Measurements from ENCODE around the gene SCYGR2.
"Not testable (repeated sequence)": the region's sequence is repeated elsewhere in the genome, so short reads cannot be mapped to it uniquely, and the experiment has no call there.

The SCYGR2 gene, protein sequence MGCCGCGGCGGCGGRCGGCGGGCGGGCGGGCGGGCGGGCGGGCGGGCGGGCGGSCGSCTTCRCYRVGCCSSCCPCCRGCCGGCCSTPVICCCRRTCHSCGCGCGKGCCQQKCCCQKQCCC

GRCh38 chr2:227598835-227599503 lies at the start of gene SCYGR2:
SCYGR2 (plus strand) TSS chr2:227598893; CDS start chr2:227598893, 0 bp downstream.
- not testable (repeated sequence) for DNase-seq

GRCh38 chr2:227551836-227552235 lies 46.9 kb upstream of the SCYGR2 start:
- DNase-seq, result no peak

GRCh38 chr2:227562581-227562980 lies 36.1 kb upstream of the SCYGR2 start:
- no peak for DNase-seq

DNA sequence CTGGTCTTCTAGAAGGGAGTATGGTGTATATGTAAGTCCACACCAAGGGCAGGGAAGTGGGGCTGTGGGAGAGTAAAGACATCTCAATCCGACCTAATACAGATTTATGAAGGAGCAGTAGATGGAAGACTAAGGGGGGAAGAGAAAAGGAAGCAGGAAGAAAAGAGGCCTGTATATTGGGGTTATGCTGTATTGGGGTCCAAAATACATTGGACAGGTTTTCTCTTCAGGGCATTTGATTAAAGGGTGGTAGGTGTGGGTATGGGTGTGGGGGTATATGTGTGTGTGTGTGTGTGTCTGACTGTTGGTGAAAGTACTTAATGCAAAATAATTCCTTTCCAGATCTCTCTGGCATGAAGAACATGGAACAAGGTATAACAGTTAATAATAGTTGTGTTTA lies 33.6 kb upstream of the SCYGR2 start:
- no peak for DNase-seq

- DNase-seq, result no peak
Observed at GRCh38 chr2:227566012-227566411, 32.7 kb upstream of the SCYGR2 start.

GRCh38 chr2:227568852-227569169 lies 29.9 kb upstream of the SCYGR2 start:
- DNase-seq, result no peak

GRCh38 chr2:227570615-227571014 lies 28.1 kb upstream of the SCYGR2 start:
- no peak for DNase-seq

DNA sequence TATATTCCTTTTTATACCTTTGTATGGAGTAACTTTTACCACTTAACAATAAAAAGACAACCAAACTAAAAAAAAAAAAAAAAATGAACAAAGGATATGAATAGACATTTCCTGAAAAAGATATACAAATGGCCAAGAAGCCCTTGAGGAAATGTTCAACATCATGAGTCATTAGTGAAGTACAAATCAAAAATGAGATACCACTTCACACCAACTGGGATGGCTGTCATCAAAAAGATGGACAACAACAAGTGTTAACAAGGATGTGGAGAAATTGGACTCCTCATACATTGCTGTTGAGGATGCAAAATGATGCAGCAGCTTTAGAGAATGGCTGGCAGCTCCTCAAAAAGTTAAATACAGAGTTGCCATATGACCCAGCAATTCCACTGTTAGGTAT lies 22.6 kb upstream of the SCYGR2 start:
- no peak for DNase-seq

GRCh38 chr2:227576812-227577211 lies 21.9 kb upstream of the SCYGR2 start:
- DNase-seq, result no peak

GRCh38 chr2:227577555-227577954 lies 21.1 kb upstream of the SCYGR2 start:
- DNase-seq, result no peak

GRCh38 chr2:227578642-227579041 lies 20.1 kb upstream of the SCYGR2 start:
- no peak for DNase-seq

DNA sequence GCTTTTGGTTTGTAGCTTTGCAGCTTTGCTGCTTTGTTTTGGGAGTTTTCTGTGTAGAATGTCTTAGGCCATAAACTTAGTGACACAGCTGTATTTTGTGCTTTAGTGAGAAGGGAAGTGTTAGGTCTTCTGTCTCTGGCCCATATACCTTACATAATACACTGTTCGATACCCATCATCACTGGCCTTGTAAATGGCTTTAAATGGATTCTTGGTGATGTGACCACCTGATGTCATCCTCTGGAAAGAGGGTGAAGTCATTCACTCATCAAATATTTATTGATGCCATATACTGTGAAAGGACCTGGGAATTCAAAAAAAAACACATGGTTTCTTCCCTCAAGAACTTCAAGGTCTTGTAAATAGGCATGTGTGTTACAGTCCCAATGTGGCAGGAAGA lies 18.9 kb upstream of the SCYGR2 start:
- DNase-seq, result no peak

GRCh38 chr2:227582369-227582768 lies 16.3 kb upstream of the SCYGR2 start:
- no peak for DNase-seq

DNA sequence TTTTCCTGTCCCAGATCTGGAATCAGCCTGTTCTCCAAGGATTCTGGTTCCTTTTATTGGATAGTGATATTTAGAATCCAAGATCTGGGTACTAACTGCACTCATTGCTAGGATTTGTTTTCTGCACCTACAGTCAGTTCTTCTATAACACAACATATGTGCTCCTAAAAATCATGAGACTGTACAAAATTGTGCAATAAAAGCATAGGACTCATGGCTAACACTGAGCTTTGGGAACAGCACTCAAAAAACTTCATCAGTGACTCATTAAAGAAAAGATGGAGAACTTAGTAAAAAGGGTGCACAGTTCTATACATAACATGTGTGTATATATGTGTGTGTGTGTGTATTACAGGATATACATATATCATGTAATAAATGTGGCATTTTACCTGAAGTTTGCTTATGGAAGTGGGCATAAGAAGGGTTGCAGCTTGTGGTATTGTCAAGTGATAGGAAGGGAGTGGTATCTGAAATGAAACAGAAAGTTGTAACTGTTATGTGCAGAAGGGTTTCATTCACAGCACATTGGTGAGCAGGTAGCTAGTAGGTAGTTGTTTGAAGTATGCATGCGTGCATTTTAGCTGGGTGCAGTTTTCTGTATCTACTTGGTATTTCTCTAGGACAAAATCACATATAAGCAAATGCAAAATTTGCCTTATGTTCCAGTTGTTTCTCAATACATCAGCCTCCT lies 5.9 kb upstream of the SCYGR2 start:
- no peak for DNase-seq

GRCh38 chr2:227595797-227596196 lies 2.9 kb upstream of the SCYGR2 start:
- DNase-seq, result no peak

DNA sequence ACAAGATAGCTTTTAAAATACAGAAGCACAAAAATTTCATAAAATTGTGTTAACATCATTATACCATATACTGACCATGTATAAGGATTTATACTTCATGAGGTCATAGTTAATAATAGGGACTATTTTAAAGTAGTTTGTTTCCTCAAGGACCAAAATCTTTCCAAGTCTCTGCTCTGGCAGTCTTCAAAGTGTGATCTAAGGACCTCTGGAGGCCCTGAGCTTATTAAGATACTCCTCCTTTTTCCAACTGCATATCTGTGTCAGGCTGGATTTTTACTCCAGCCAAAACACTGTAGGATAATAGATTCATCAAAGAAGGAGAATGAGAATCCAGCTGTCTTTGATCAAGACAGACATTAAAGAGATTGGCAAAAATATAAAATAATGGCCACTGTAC lies 1.7 kb upstream of the SCYGR2 start:
- DNase-seq, result no peak

GRCh38 chr2:227597998-227598397 lies 695 bp upstream of the SCYGR2 start:
- no peak for DNase-seq

DNA sequence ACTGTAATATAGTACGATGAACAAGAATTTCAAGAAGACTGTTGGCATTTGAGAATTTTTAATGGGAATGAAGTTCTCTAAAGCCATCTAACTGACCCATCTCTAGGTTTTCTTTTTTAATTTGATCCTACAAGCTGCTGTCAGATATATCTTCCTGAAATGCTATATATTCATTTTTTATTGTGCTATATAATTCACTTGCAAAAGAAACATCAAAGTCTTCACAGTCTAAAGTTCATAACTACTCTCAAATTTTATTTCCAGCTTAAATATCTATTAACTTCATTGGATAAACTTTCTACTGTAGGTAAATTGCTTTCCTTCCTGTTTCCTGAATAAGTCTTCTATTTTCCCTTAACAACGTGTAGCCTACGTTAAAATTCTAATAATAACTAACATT lies 3.7 kb downstream of the SCYGR2 start:
- DNase-seq, result no peak

DNA sequence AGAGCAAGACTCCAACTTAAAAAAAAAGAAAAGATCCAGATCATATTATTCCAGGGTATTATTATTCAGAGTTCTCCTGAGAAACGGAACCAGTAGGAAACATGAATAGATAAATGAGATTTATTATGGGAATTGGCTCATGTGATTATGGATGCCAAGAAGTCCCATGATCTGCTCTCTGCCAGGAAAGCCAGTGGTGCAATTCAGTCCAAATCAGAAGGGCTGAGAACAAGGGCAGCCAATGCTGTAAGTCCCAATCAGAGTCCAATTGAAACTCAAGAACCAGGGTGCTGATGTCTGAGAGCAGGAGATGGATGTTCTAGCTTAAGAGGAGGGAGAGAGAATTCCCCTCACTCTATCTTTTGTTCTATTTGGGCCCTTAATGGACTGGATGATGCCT lies 7.8 kb downstream of the SCYGR2 start:
- no peak for DNase-seq

- no peak for DNase-seq
Observed at GRCh38 chr2:227607941-227608340, 9.2 kb downstream of the SCYGR2 start.

DNA sequence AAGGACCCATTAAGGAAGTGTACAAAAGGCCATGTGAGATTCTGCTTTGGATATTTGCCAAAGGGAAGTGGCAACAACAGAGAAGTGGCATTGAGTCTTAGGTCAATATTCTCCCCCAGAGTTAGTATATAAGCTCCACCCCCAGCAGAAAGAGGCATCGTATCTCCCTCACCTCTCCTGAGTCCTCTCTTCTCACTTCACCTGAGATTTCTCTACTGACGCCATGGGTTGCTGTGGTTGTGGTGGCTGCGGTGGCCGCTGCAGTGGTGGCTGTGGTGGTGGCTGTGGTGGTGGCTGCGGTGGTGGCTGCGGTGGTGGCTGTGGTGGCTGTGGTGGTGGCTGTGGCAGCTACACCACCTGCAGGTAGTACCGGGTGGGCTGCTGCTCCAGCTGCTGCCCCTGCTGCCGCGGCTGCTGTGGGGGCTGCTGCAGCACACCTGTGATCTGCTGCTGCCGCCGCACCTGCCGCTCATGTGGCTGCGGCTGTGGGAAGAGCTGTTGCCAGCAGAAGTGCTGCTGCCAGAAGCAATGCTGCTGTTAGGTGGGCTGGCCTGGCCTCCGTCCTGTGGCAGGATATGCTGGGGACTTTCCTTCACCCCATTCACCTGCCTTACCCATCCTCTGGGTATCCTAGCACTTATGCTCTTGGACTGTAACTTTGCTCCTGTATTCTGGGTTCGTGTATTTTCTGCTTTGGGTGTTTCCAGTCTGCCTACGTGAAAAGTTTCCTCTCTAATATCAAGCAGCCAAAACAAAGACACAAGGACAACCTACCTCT lies 10.1 kb downstream of the SCYGR2 start:
- DNase-seq, result no peak

DNA sequence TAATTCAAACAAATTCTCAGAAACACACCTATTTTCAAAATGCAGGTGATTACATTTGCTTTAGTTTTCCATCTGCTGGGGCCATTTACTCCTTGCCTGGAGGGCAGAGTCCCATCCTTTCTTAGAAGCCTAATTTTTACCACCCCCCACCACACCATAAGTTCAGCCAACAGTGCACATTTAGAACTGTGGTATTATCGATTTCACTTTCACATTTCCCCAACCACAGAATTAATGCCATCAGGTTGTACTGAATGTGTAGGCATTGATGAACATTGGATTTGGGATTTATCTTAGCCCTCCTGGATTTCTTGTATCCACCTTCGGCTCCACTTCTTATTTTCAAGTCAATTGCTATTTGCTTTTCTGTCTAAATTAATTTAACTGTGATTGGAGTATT lies 11.4 kb downstream of the SCYGR2 start:
- DNase-seq, result no peak

DNA sequence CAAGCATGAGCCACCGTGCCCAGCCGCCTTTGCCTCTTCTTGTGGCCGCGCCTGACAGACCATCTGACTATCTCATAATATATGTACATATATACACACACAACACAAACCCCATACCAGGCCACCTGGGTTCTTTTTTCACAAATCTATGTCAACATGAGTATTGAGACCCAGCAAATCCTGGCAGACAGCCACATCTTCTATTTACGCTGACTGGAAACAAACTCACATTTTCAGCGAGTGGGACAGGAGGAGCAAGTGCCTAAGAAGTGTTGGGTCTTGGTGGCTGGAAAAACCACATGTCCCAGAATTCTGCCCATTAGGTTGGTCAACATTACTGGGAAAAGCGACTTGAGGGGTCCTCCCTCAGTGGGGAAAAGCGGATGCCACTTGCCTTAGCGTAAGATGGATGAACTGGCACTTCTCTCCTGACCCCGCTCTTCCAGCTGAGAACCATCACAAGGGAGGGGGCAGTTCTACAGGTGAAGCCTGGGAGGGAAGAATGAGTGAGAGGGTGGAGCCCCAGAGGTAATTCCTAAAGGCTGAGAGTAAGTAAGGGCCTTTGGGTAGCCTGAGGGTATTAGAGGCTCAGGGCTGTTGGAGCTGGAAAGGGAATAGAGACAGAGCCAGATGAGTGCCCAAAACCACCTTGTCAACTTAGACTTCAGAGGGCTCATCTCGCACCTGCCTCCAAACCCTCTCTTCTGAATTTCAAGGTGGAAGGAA lies 14.0 kb downstream of the SCYGR2 start:
- DNase-seq, result no peak

Measured in NCI-H2107 (cell line).